ENCODE measurements around the gene CTDP1.

CTDP1 gene

GRCh38 chr18:79741362-79741700 lies 61.7 kb downstream of the CTDP1 start:
- TF ChIP-seq POLR2AphosphoS5 (IDR thresholded peaks at IDR 0.05; ENCODE audit: low read depth, low read length) = no peak
- no peak for TF ChIP-seq FOXP2 (optimal IDR thresholded peaks at IDR 0.05; ENCODE audit: borderline replicate concordance, extremely low read depth, extremely low read length, insufficient read depth)
- no peak for TF ChIP-seq SIN3A (IDR thresholded peaks at IDR 0.05; ENCODE audit: borderline replicate concordance, insufficient read depth, low read length)
- TF ChIP-seq TAF1 (IDR thresholded peaks at IDR 0.05; ENCODE audit: borderline replicate concordance, insufficient read depth, low read length) = no peak
- no peak for TF ChIP-seq REST (IDR thresholded peaks at IDR 0.05; ENCODE audit: insufficient read depth in 1 of 2, low read depth in 2 of 2, low read length in 2 of 2)

- TF ChIP-seq TAF1 (IDR thresholded peaks at IDR 0.05; ENCODE audit: borderline replicate concordance, insufficient read depth, low read length) (no peak), FOXP2 (optimal IDR thresholded peaks at IDR 0.05; ENCODE audit: borderline replicate concordance, extremely low read depth, extremely low read length, insufficient read depth) (no peak), SIN3A (IDR thresholded peaks at IDR 0.05; ENCODE audit: borderline replicate concordance, insufficient read depth, low read length) (no peak), REST (IDR thresholded peaks at IDR 0.05; ENCODE audit: insufficient read depth in 1 of 2, low read depth in 2 of 2, low read length in 2 of 2) (no peak), POLR2AphosphoS5 (IDR thresholded peaks at IDR 0.05; ENCODE audit: low read depth, low read length) (no peak)
Observed at GRCh38 chr18:79742076-79742475, 62.5 kb downstream of the CTDP1 start.

- no peak for TF ChIP-seq FOXP2 (optimal IDR thresholded peaks at IDR 0.05; ENCODE audit: borderline replicate concordance, extremely low read depth, extremely low read length, insufficient read depth)
- no peak for TF ChIP-seq TAF1 (IDR thresholded peaks at IDR 0.05; ENCODE audit: borderline replicate concordance, insufficient read depth, low read length)
- no peak for TF ChIP-seq POLR2AphosphoS5 (IDR thresholded peaks at IDR 0.05; ENCODE audit: low read depth, low read length)
- TF ChIP-seq REST (IDR thresholded peaks at IDR 0.05; ENCODE audit: insufficient read depth in 1 of 2, low read depth in 2 of 2, low read length in 2 of 2) = no peak
- no peak for TF ChIP-seq SIN3A (IDR thresholded peaks at IDR 0.05; ENCODE audit: borderline replicate concordance, insufficient read depth, low read length)
Observed at GRCh38 chr18:79744625-79745024, 65.0 kb downstream of the CTDP1 start.

- TF ChIP-seq SIN3A (IDR thresholded peaks at IDR 0.05; ENCODE audit: borderline replicate concordance, insufficient read depth, low read length) (no peak), REST (IDR thresholded peaks at IDR 0.05; ENCODE audit: insufficient read depth in 1 of 2, low read depth in 2 of 2, low read length in 2 of 2) (no peak), POLR2AphosphoS5 (IDR thresholded peaks at IDR 0.05; ENCODE audit: low read depth, low read length) (no peak), FOXP2 (optimal IDR thresholded peaks at IDR 0.05; ENCODE audit: borderline replicate concordance, extremely low read depth, extremely low read length, insufficient read depth) (no peak), TAF1 (IDR thresholded peaks at IDR 0.05; ENCODE audit: borderline replicate concordance, insufficient read depth, low read length) (no peak)
Observed at GRCh38 chr18:79746730-79747129, 67.1 kb downstream of the CTDP1 start.
